Trophoblast cell (in vitro differentiated cells and primary cell): Measurements from ENCODE around the gene ZNF385C.

Experiments
- DNase-seq, 2 donors: peaks; one replicate each; pipeline ENCODE4 v3.0.0-alpha.2; 2016
- H2AFZ ChIP-seq: 2 replicates; pipeline ENCODE4 v1.6.1; 2013; ENCODE audit warnings: low read length, moderate library complexity, mild to moderate bottlenecking; ENCODE audit not compliant: insufficient read depth, poor library complexity
- H2AK5ac ChIP-seq: 2 replicates; pipeline ENCODE4 v1.6.1; 2013; ENCODE audit warnings: mild to moderate bottlenecking, low read length
- H2BK120ac ChIP-seq: 2 replicates; pipeline ENCODE4 v1.6.1; 2013; ENCODE audit warnings: low read length, mild to moderate bottlenecking, moderate library complexity; ENCODE audit not compliant: insufficient read depth, poor library complexity
- H2BK12ac ChIP-seq: 2 replicates; pipeline ENCODE4 v1.6.1; 2013; ENCODE audit warnings: mild to moderate bottlenecking, low read length, moderate library complexity
- H2BK5ac ChIP-seq: 2 replicates; pipeline ENCODE4 v1.6.1; 2013; ENCODE audit warnings: low read length, low read depth, moderate library complexity, mild to moderate bottlenecking; ENCODE audit not compliant: poor library complexity
- H3K14ac ChIP-seq: 2 replicates; pipeline ENCODE4 v1.6.1; 2013; ENCODE audit warnings: mild to moderate bottlenecking, low read length
- H3K18ac ChIP-seq: 2 replicates; pipeline ENCODE4 v1.6.1; 2013; ENCODE audit warnings: mild to moderate bottlenecking, low read length
- H3K23ac ChIP-seq: 2 replicates; pipeline ENCODE4 v1.6.1; 2013; ENCODE audit warnings: low read length
- H3K27ac ChIP-seq: 2 replicates; pipeline ENCODE4 v1.5.1; 2013; ENCODE audit warnings: low read depth, mild to moderate bottlenecking, inconsistent platforms, low read length, moderate library complexity
- H3K27me3 ChIP-seq: 2 replicates; pipeline ENCODE4 v1.6.1; 2013; ENCODE audit warnings: inconsistent platforms, mild to moderate bottlenecking, low read length, moderate library complexity; ENCODE audit not compliant: insufficient read depth
- H3K36me3 ChIP-seq, 2 experiments: 1 replicate in 1 of 2; 2 replicates in 1 of 2; pipeline ENCODE4 v1.6.1; 2013; ENCODE audit warnings: low read length in 2 of 2, mild to moderate bottlenecking in 2 of 2, moderate library complexity in 1 of 2; ENCODE audit not compliant: insufficient read depth in 2 of 2, control insufficient read depth in 1 of 2
- H3K4ac ChIP-seq: 2 replicates; pipeline ENCODE4 v1.6.1; 2013; ENCODE audit warnings: low read depth, mild to moderate bottlenecking, low read length, moderate library complexity
- H3K4me1 ChIP-seq, 2 experiments: 1 replicate in 1 of 2; 2 replicates in 1 of 2; pipeline ENCODE4 v1.6.1; 2013; ENCODE audit warnings: low read length in 2 of 2, mild to moderate bottlenecking in 2 of 2, moderate library complexity in 1 of 2; ENCODE audit not compliant: insufficient read depth in 2 of 2, control insufficient read depth in 1 of 2
- H3K4me2 ChIP-seq: 2 replicates; pipeline ENCODE4 v1.6.1; 2013; ENCODE audit warnings: inconsistent platforms, mild to moderate bottlenecking, low read length, moderate library complexity
- H3K4me3 ChIP-seq: 2 replicates; pipeline ENCODE4 v1.5.1; 2013; ENCODE audit warnings: mild to moderate bottlenecking, low read depth, low read length, inconsistent platforms
- H3K79me1 ChIP-seq: one replicate; pipeline ENCODE4 v1.6.1; 2013; ENCODE audit warnings: low read length
- H3K79me2 ChIP-seq: 2 replicates; pipeline ENCODE4 v1.6.1; 2013; ENCODE audit warnings: low read length, mild to moderate bottlenecking; ENCODE audit not compliant: control insufficient read depth, insufficient read depth, poor library complexity
- H3K9ac ChIP-seq: 2 replicates; pipeline ENCODE4 v1.6.1; 2013; ENCODE audit warnings: mild to moderate bottlenecking, low read length
- H3K9me3 ChIP-seq: 2 replicates; pipeline ENCODE4 v1.6.1; 2013; ENCODE audit warnings: low read depth, mild to moderate bottlenecking, control low read depth, inconsistent platforms, low read length; ENCODE audit not compliant: insufficient read depth
- H4K12ac ChIP-seq: 2 replicates; pipeline ENCODE4 v1.6.1; 2013; ENCODE audit warnings: low read depth, mild to moderate bottlenecking, low read length, moderate library complexity
- H4K8ac ChIP-seq: 2 replicates; pipeline ENCODE4 v1.6.1; 2013; ENCODE audit warnings: low read depth, mild to moderate bottlenecking, low read length, moderate library complexity
- H4K91ac ChIP-seq: one replicate; pipeline ENCODE4 v1.6.1; 2013; ENCODE audit warnings: low read depth, mild to moderate bottlenecking, low read length, moderate library complexity
- WGBS: extraction: QIAGEN DNeasy Blood & Tissue Kit; methylation state at CpG from one replicate; pipeline ENCODE4 v1.1.7; 2013; ENCODE audit warnings: missing lambda C conversion rate; ENCODE audit not compliant: insufficient read length, insufficient coverage; ENCODE audit errors: extremely low coverage; 5-methylcytosine and 5-hydroxymethylcytosine counted together

The ZNF385C gene

GRCh38 chr17:42101513-42102292 is 3.4 kb upstream of the ZNF385C start:
- H2BK12ac ChIP-seq: no peak overlapping the region
- H2BK120ac ChIP-seq: no peak overlapping the region
- no peak overlapping the region for H3K4me2 ChIP-seq
- no peak overlapping the region for H4K91ac ChIP-seq
- DNase-seq: peak; percentile 67 to 87
- no peak overlapping the region for H3K4me3 ChIP-seq
- no peak overlapping the region for H3K9ac ChIP-seq
- no peaks in the 10 kb centered on the region for H3K36me3 ChIP-seq
- H3K79me1 ChIP-seq: no peaks in the 10 kb centered on the region
- H4K8ac ChIP-seq: no peak overlapping the region
- H2AK5ac ChIP-seq: no peak overlapping the region
- WGBS: no CpG with 5 or more reads among the region's 14 CpGs
- no peaks in the 10 kb centered on the region for H3K79me2 ChIP-seq
- no peak overlapping the region for H3K14ac ChIP-seq
- H3K23ac ChIP-seq: no peak overlapping the region
- no peak overlapping the region for H3K27ac ChIP-seq
- H3K4ac ChIP-seq: no peak overlapping the region
- no peak overlapping the region for H2BK5ac ChIP-seq
- peaks cover 15% of the 10 kb centered on the region for H3K27me3 ChIP-seq
- peaks cover 2% of the 10 kb centered on the region for H3K9me3 ChIP-seq
- peaks cover 0 to 2% of the 10 kb centered on the region in 2 experiments for H3K4me1 ChIP-seq
- H3K18ac ChIP-seq: no peak overlapping the region
- no peak overlapping the region for H2AFZ ChIP-seq
- H4K12ac ChIP-seq: no peak overlapping the region

GRCh38 chr17:42098730-42099399 is 592 bp upstream of the ZNF385C start:
- Histone ChIP-seq H3K4me3 (no peak overlapping the region), H2AK5ac (no peak overlapping the region), H3K4me1 (peaks cover 0 to 2% of the 10 kb centered on the region in 2 experiments), H4K12ac (no peak overlapping the region), H3K27ac (no peak overlapping the region), H3K36me3 (no peaks in the 10 kb centered on the region), H3K18ac (no peak overlapping the region), H4K91ac (no peak overlapping the region), H3K9me3 (peaks cover 2% of the 10 kb centered on the region), H3K4me2 (no peak overlapping the region), H3K23ac (no peak overlapping the region), H3K27me3 (peaks cover 15% of the 10 kb centered on the region), H2AFZ (no peak overlapping the region), H3K9ac (no peak overlapping the region), H2BK12ac (no peak overlapping the region), H3K79me1 (no peaks in the 10 kb centered on the region), H3K4ac (no peak overlapping the region), H3K14ac (no peak overlapping the region), H4K8ac (no peak overlapping the region), H2BK120ac (no peak overlapping the region), H2BK5ac (no peak overlapping the region), H3K79me2 (no peaks in the 10 kb centered on the region)
- no peak for DNase-seq
- WGBS: no CpG with 5 or more reads among the region's 14 CpGs

GRCh38 chr17:42096360-42097111 is 1.7 kb downstream of the ZNF385C start:
- Histone ChIP-seq H2BK5ac (no peak overlapping the region), H4K12ac (no peak overlapping the region), H3K4me2 (no peak overlapping the region), H3K4ac (no peak overlapping the region), H3K79me2 (no peaks in the 10 kb centered on the region), H2AFZ (no peak overlapping the region), H3K9ac (no peak overlapping the region), H3K27ac (no peak overlapping the region), H3K4me3 (no peak overlapping the region), H4K91ac (no peak overlapping the region), H2BK12ac (no peak overlapping the region), H3K36me3 (no peaks in the 10 kb centered on the region), H3K23ac (no peak overlapping the region), H2AK5ac (no peak overlapping the region), H2BK120ac (no peak overlapping the region), H3K27me3 (peaks cover 15% of the 10 kb centered on the region), H3K9me3 (peaks cover 2% of the 10 kb centered on the region), H3K4me1 (peaks cover 0 to 2% of the 10 kb centered on the region in 2 experiments), H3K18ac (no peak overlapping the region), H3K14ac (no peak overlapping the region), H4K8ac (no peak overlapping the region), H3K79me1 (no peaks in the 10 kb centered on the region)
- no CpG with 5 or more reads among the region's 8 CpGs for WGBS
- DNase-seq: no peak

GRCh38 chr17:42094375-42095069 is 3.8 kb downstream of the ZNF385C start:
- no CpG with 5 or more reads among the region's 12 CpGs for WGBS
- Histone ChIP-seq H3K9ac (no peak overlapping the region), H2BK12ac (no peak overlapping the region), H3K14ac (no peak overlapping the region), H2AK5ac (no peak overlapping the region), H3K27ac (no peak overlapping the region), H4K8ac (no peak overlapping the region), H2BK120ac (no peak overlapping the region), H4K91ac (no peak overlapping the region), H3K4me3 (no peak overlapping the region), H3K18ac (no peak overlapping the region), H3K4me1 (peaks cover 0 to 2% of the 10 kb centered on the region in 2 experiments), H3K27me3 (peaks cover 15% of the 10 kb centered on the region), H2AFZ (no peak overlapping the region), H3K9me3 (peaks cover 2% of the 10 kb centered on the region), H3K4ac (no peak overlapping the region), H3K4me2 (no peak overlapping the region), H3K36me3 (no peaks in the 10 kb centered on the region), H3K79me1 (no peaks in the 10 kb centered on the region), H3K23ac (no peak overlapping the region), H4K12ac (no peak overlapping the region), H3K79me2 (no peaks in the 10 kb centered on the region), H2BK5ac (no peak overlapping the region)
- no peak for DNase-seq
